ENCODE measurements around the gene SAMD10.
"Not testable (repeated sequence)": the region's sequence is repeated elsewhere in the genome, so short reads cannot be mapped to it uniquely, and the experiment has no call there.

The SAMD10 gene

GRCh38 chr20:63969838-63970713 is 9.4 kb downstream of the SAMD10 start, which contains the start of gene ZNF512B:
ZNF512B (minus strand) TSS chr20:63969930; CDS start chr20:63967950, 1,980 bp downstream.
- H3K4me3 ChIP-seq (ENCODE audit: low read depth, low read length) = peak within 1 kb of the TSS; percentile 70

- H3K4me3 ChIP-seq (ENCODE audit: low read depth, low read length) = peak overlapping the region; percentile 70
Observed at GRCh38 chr20:63968928-63969760, 10.3 kb downstream of the SAMD10 start.

- no peak overlapping the region for H3K4me3 ChIP-seq (ENCODE audit: low read depth, low read length)
Observed at GRCh38 chr20:63968136-63968927, 11.1 kb downstream of the SAMD10 start.

DNA sequence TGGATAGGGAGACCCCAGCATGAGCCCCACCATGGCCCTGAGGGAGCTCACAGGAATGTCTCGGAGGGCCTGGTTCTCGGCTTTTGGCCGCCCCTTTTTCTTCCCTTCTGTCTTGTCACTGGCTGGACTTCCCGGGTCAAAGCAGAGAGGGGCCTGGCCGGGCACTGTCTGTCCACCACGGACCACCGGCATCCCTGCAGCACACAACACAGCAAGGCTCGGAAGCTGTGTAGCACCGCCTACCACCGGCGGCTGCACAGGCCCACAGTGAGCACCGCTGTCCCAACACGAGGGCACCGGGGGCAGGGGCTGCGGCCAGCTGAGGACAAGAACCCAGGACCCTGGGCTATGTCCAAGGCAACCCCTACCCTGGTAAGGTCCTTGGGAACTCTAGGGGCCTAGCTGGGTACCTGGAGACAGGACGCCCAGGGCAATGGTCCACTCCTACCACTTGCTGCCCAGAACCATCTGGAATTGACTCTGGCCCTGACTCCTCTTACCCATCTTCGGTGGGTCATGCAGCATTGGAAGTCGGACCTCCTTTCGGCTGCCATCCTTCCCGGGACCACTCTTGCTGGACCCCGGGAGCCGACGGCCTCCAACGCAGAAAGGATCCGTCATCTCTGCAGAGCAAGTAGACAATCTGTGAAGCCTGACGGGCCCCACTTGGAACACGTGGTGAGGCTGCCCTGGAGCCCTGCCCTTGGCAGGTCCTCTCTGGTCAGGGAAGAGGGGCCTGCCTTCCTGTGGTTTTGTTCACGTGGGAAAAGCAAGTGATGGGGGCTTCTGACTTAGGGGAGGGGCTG is 11.9 kb downstream of the SAMD10 start:
- H3K4me3 ChIP-seq (ENCODE audit: low read depth, low read length) = no peak overlapping the region

DNA sequence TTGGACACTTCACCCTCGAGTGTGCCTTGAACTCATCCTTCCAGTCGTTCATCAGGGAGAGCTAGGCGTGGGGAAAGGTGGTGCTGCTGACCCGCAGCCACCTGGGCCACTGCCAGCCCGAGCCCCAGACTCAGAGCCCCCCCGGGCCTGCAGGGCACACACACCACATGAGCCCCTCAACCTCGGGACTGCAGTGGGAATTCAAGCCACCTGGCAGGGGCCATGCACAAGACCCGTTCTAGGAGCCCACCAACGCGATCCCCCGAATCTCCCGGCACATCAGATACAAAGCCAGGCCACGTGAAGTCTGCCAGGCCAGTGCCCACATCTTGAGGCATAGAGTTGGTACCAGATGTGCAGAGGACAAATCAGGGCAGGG is 12.5 kb downstream of the SAMD10 start:
- no peak overlapping the region for H3K4me3 ChIP-seq (ENCODE audit: low read depth, low read length)

DNA sequence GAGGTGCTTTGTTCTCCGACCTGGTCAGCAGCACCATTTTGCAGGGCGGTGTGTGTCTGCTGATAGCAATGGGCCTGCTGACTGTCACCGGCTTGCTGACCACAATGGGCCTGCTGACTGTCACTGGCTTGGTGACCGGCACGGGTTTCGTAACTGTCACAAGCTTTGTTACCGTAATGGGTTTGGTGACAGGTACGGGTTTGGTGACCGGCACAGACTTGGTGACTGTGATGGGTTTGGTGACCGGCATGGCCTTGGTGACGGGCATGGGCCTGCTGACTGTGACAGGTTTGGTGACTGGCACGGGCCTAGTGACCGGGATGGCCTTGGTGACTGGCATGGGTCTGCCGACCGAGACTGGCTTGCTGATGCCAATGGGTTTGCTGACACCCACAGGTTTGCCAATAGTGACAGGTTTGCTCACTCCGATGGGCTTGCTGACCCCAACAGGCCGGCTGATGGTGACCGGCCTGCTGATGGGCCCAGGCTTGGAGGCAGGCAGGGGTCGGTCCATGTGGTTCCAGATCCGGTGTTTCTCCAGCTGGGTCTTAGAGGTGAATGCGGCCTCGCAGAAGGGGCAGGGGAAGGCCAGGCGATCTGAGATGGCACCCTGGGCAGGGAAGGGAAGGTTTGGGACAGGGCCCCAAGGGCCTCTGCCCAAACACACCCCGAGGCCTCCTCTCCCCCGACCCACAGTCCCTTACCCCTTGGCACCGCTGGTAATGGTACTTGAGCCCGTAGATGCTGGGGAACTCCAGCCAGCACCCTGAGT is 13.1 kb downstream of the SAMD10 start:
- no peak overlapping the region for H3K4me3 ChIP-seq (ENCODE audit: low read depth, low read length)

DNA sequence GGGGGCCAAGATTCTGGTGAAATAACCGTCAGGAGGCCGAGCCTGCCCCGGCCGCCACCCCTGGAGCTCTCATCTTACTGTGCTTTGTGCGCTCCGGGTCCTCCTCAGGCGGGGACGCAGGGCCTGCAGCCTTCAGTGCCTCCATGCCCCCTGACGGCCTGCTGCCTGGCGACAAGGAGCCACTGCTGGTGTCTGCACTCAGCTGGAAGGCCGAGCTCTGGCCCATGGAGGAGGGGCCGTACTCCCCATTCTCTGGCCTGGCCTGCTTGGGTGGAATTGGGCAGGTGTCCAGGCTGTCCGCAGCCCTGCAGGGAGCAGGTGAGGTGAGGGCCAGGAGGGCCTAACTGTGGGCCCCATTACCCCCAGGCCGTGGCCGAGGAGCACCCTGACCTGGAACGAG is 15.0 kb downstream of the SAMD10 start:
- no peak overlapping the region for H3K4me3 ChIP-seq (ENCODE audit: low read depth, low read length)

DNA sequence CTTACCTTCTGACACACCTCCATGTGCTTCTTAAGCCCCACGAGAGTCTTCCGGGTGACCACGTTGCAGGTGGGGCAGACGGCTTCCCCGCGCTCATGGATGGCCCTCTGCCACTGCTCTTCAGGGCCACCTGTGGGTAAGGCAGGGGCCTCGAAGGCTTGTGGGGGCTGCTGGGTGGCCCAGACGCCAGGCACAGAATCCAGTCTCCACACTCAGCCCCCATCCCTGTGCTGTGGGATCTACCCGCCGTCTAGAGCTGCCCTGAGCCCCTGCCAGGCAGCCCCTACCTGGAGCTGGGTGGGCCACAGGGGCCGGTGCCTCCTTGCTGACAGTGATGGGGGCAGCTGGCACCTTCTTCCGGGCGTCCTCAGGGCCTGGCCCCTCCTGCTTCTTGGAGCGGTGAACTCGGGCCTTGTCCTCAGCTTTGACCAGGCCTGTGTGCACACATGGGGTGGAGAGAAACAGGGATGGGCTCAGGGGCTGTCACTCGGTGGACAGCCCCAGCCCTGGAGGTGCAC is 15.6 kb downstream of the SAMD10 start:
- H3K4me3 ChIP-seq (ENCODE audit: low read depth, low read length) = no peak overlapping the region

DNA sequence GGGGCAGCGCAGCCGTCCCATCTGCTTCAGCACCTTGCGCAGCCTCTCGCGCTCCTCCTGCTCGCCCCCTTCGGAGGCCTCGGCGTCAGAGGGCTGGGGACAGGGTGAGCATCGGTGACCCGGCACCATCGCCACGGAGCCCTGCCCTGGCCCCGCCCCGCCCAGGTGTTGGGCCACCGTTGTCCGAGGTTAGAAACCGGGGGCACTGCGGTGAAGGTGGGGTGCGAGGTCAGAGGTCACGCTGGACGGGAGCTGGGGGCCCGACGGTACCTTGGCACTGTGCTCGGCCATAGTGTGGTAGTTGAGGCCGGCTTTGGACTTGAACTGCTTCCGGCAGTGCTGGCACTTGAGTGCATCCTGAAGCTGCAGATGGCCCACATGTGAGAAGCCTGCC is 16.1 kb downstream of the SAMD10 start:
- no peak overlapping the region for H3K4me3 ChIP-seq (ENCODE audit: low read depth, low read length)

GRCh38 chr20:63962426-63963347 is 16.8 kb downstream of the SAMD10 start:
- H3K4me3 ChIP-seq (ENCODE audit: low read depth, low read length) = no peak overlapping the region

- H3K4me3 ChIP-seq (ENCODE audit: low read depth, low read length) = no peak overlapping the region
Observed at GRCh38 chr20:63961664-63962425, 17.6 kb downstream of the SAMD10 start.

GRCh38 chr20:63960654-63961621 is 18.5 kb downstream of the SAMD10 start:
- not testable (repeated sequence) for H3K4me3 ChIP-seq (ENCODE audit: low read depth, low read length)

GRCh38 chr20:63959699-63960075 is 19.8 kb downstream of the SAMD10 start:
- H3K4me3 ChIP-seq (ENCODE audit: low read depth, low read length) = no peak overlapping the region

GRCh38 chr20:63958964-63959698 is 20.3 kb downstream of the SAMD10 start:
- H3K4me3 ChIP-seq (ENCODE audit: low read depth, low read length) = no peak overlapping the region

DNA sequence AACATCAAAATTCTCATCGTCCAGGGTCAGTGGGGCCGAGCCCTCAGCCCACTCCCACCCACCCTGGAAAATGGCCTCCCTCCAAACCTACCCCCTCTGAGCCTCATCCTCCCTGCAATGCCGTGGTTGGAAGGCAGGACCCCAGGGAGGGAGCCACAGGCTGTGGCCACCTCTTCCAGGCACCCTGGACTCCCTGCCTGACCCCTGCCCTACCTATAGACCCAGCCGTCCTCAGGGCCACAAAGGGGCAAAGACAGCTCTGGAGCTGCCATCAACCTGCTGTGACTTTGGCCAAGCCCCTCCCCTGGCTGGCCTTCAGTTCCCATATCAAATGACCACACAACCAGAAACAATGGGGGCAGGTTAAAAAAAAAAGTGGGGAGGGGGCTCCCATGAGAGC is 21.0 kb downstream of the SAMD10 start:
- no peak overlapping the region for H3K4me3 ChIP-seq (ENCODE audit: low read depth, low read length)

Data from iPS-11a (cell line).